K562 (cell line): ENCODE measurements around the gene EMILIN1. TPM values are rescaled to one million over a fixed set of nuclear protein-coding genes. Genes with fewer than 3 reads are reported as not detected.
A peak's percentile ranks its signal among the peaks of the same experiment; 100 is the strongest.

Experiments
- ESRRA ChIP-seq: fragments of 450-650 bp; IDR thresholded peaks from 2 replicates; pipeline ENCODE4 v1.6.1; 2014; ENCODE audit warnings: low read depth, mild to moderate bottlenecking, moderate library complexity, borderline replicate concordance
- ESRRB ChIP-seq: fragments of 250-450 bp; sonication (Bioruptor Pico); IDR thresholded peaks from 2 replicates; pipeline ENCODE4 v1.5.0; 2020; ENCODE audit warnings: mild to moderate bottlenecking, moderate library complexity, borderline replicate concordance
- FOXJ2 ChIP-seq: fragments of 200-800 bp; sonication (Bioruptor generic); IDR thresholded peaks from 2 replicates; pipeline ENCODE4 v1.6.1; 2016; ENCODE audit warnings: missing genetic modification characterization, missing compliant biosample characterization
- HEY1 ChIP-seq: fragments of 250-450 bp; sonication (Bioruptor Pico); IDR thresholded peaks from 2 replicates; pipeline ENCODE4 v1.5.0; 2020; ENCODE audit warnings: mild to moderate bottlenecking, moderate library complexity, borderline replicate concordance
- MAFF ChIP-seq: IDR thresholded peaks from 2 replicates; pipeline ENCODE4 v1.6.1; 2012; ENCODE audit warnings: low read length, improper control_type of control experiment
- MYNN ChIP-seq, 2 experiments: sonication (generic); formaldehyde crosslinking in 1 of 2; IDR thresholded peaks; 2 replicates each; pipeline versions ENCODE4 v1.5.0 to v1.6.1; 2016 to 2020; ENCODE audit warnings: antibody characterized with exemption in 1 of 2, missing genetic modification reagents in 1 of 2
- NFATC3 ChIP-seq: fragments of 450-650 bp; IDR thresholded peaks from 2 replicates; pipeline ENCODE4 v1.6.1; 2017; ENCODE audit warnings: mild to moderate bottlenecking
- PHTF2 ChIP-seq: fragments of 250-450 bp; sonication (Bioruptor Pico); IDR thresholded peaks from 2 replicates; pipeline ENCODE4 v1.5.0; 2021; ENCODE audit warnings: mild to moderate bottlenecking
- PRPF4 ChIP-seq: fragments of 200-400 bp; formaldehyde crosslinking; IDR thresholded peaks from one replicate; pipeline ENCODE4 v1.6.1; 2017; ENCODE audit warnings: low read length, low read depth, mild to moderate bottlenecking; ENCODE audit not compliant: insufficient read depth, poor library complexity, severe bottlenecking
- RAD21 ChIP-seq, 2 experiments: fragments of 250-450 bp in 1 of 2; fragments of 450-650 bp in 1 of 2; sonication (Bioruptor Pico) in 1 of 2; formaldehyde crosslinking in 1 of 2; IDR thresholded peaks in 1 of 2; conservative IDR thresholded peaks in 1 of 2; 2 replicates each; pipeline versions ENCODE4 v1.4.0 to v1.8.0; 2020 to 2022; ENCODE audit warnings: mild to moderate bottlenecking in 2 of 2, moderate library complexity in 1 of 2
- RAD51 ChIP-seq: fragments of 450-650 bp; IDR thresholded peaks from 2 replicates; pipeline ENCODE4 v1.7.1; 2016; ENCODE audit warnings: low read depth, mild to moderate bottlenecking, borderline replicate concordance
- SMAD3 ChIP-seq: fragments of 450-650 bp; formaldehyde crosslinking; conservative IDR thresholded peaks from 2 replicates; pipeline ENCODE4 v1.4.0; 2020; ENCODE audit warnings: mild to moderate bottlenecking
- TAF1 ChIP-seq: IDR thresholded peaks from 2 replicates; pipeline ENCODE4 v1.6.1; 2011; ENCODE audit warnings: mild to moderate bottlenecking, low read length, moderate library complexity; ENCODE audit not compliant: insufficient read depth, control insufficient read depth, severe bottlenecking; ENCODE audit errors: extremely low read depth
- TBP ChIP-seq: optimal IDR thresholded peaks from 2 replicates; pipeline ENCODE3; 2011; ENCODE audit warnings: low read depth, low read length, improper control_type of control experiment
- ZNF764 ChIP-seq: fragments of 250-450 bp; sonication (Bioruptor Pico); IDR thresholded peaks from 2 replicates; pipeline ENCODE4 v1.4.0; 2020; ENCODE audit warnings: low read depth, mild to moderate bottlenecking, moderate library complexity
- polyA plus RNA-seq, 8 experiments: library from polyadenylated mRNA; depleted of rRNA in 4 of 8; stranded (reverse) in 5 of 8; unstranded in 3 of 8; fragments of >200 nt; fragmentation: Nextera tagmentation in 2 of 8; fragmentation: Illumina TruSeq in 1 of 8; extraction: Ambion mirVana in 2 of 8; extraction: Trizol in 1 of 8; gene quantifications; 2 replicates each; pipeline versions ENCODE4 v1.2.1 to v1.2.3, GENCODE V29; 2011 to 2014; ENCODE audit warnings: inconsistent platforms in 1 of 8, missing spikeins in 1 of 8
- total RNA-seq, 7 experiments: library from RNA; depleted of rRNA in 6 of 7; stranded (reverse); fragments of >200 nt in 6 of 7; fragmentation: Illumina TruSeq in 2 of 7; extraction: Trizol in 2 of 7; gene quantifications; 2 replicates each; pipeline versions ENCODE4 v1.2.1 to v1.2.3, GENCODE V29; 2011 to 2021; ENCODE audit warnings: low replicate concordance in 1 of 7
- TF ChIP-seq, protein P1 (sequence below): IDR thresholded peaks from 2 replicates; pipeline ENCODE4 v1.6.1; 2012; ENCODE audit warnings: low read depth, low read length, improper control_type of control experiment, borderline replicate concordance
- TF ChIP-seq, protein P2 (sequence below): fragments of 450-650 bp; IDR thresholded peaks from 2 replicates; pipeline ENCODE4 v1.7.0; 2016; ENCODE audit warnings: borderline replicate concordance
- TF ChIP-seq, protein P3 (sequence below): fragments of 250-450 bp; sonication (Bioruptor Pico); IDR thresholded peaks from 2 replicates; pipeline ENCODE4 v1.5.0; 2021
- TF ChIP-seq, protein P4 (sequence below): fragments of 250-450 bp; sonication (Bioruptor Pico); IDR thresholded peaks from 2 replicates; pipeline ENCODE4 v1.5.0; 2020; ENCODE audit warnings: mild to moderate bottlenecking, borderline replicate concordance

The EMILIN1 gene
- total and polyA plus RNA-seq, 9 of the 15 experiments (the other 6 are each of a cell fraction or from before 2014, with no cell fraction given): 0.04 to 2.7 (median 0.54) TPM; not detected in 2

DNA sequence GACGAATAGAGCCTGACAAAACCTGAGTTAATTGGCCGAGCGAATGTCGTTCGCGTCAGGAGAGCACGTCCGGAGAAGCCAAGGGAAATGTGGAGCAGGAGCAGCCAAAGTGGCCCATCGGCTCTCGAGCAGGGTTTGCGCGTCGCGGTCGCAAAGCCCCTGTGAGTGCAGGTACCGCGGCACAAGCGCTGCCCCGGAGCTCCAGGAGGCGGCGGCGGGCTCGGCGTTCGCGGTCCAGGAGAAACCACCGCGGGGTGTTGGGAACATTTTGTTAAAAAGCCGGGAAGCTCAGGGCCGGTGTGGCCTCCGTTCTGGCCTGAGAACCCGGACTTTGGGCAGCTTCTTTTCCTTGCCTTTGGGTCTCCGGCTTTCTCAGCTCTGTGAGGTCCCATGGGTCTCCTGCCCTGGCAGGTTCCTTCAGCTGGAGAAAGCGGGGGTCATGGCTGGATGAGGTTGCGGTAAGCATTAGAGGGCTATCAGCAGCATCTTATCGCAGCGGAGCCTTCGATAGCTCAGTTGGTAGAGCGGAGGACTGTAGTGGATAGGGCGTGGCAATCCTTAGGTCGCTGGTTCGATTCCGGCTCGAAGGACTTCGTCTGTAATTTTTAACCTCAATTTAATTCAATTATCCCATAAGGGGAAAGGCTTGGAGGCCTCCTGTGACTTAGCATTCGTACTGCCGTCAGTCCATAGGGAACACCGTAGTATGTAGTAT is 28.0 kb upstream of the EMILIN1 start (continued):
- TF ChIP-seq ESRRA (peak; percentile 39; the same call in 1 of the 2 replicates), SMAD3 (CRISPR knock-in tag) (0 out of 2 replicates have a peak, but pooled peaks have one; percentile 43), MYNN (IDR thresholded peaks at IDR 0.05) (peak; percentile 57; the same call in 1 of the 2 replicates), MYNN (CRISPR knock-in tag; IDR thresholded peaks at IDR 0.05) (no peak), NFATC3 (no peak), FOXJ2 (no peak), PRPF4 (no peak), HEY1 (CRISPR knock-in tag) (peak; percentile 87), RAD21 (CRISPR knock-in tag; conservative IDR thresholded peaks at IDR 0.05 in 1 of 2, IDR thresholded peaks at IDR 0.05 in 1 of 2) (peak in 1 of 2 experiments; percentile 3; a peak in 1 of 4 replicates), TBP (peak; percentile 97), ZNF764 (CRISPR knock-in tag) (peak; percentile 77), MAFF (peak; percentile 25; the same call in 1 of the 2 replicates), PHTF2 (CRISPR knock-in tag) (0 out of 2 replicates have a peak, but pooled peaks have one; percentile 59), RAD51 (no peak), ESRRB (CRISPR knock-in tag) (0 out of 2 replicates have a peak, but pooled peaks have one; percentile 80), TAF1 (peak; percentile 18)
- TF ChIP-seq, protein P1, sequence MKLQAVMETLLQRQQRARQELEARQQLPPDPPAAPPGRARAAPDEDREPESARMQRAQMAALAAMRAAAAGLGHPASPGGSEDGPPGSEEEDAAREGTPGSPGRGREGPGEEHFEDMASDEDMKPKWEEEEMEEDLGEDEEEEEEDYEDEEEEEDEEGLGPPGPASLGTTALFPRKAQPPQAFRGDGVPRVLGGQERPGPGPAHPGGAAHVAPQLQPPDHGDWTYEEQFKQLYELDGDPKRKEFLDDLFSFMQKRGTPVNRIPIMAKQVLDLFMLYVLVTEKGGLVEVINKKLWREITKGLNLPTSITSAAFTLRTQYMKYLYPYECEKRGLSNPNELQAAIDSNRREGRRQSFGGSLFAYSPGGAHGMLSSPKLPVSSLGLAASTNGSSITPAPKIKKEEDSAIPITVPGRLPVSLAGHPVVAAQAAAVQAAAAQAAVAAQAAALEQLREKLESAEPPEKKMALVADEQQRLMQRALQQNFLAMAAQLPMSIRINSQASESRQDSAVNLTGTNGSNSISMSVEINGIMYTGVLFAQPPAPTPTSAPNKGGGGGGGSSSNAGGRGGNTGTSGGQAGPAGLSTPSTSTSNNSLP: peak; percentile 77
- TF ChIP-seq, protein P2, sequence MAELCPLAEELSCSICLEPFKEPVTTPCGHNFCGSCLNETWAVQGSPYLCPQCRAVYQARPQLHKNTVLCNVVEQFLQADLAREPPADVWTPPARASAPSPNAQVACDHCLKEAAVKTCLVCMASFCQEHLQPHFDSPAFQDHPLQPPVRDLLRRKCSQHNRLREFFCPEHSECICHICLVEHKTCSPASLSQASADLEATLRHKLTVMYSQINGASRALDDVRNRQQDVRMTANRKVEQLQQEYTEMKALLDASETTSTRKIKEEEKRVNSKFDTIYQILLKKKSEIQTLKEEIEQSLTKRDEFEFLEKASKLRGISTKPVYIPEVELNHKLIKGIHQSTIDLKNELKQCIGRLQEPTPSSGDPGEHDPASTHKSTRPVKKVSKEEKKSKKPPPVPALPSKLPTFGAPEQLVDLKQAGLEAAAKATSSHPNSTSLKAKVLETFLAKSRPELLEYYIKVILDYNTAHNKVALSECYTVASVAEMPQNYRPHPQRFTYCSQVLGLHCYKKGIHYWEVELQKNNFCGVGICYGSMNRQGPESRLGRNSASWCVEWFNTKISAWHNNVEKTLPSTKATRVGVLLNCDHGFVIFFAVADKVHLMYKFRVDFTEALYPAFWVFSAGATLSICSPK: no peak
- TF ChIP-seq, protein P3, sequence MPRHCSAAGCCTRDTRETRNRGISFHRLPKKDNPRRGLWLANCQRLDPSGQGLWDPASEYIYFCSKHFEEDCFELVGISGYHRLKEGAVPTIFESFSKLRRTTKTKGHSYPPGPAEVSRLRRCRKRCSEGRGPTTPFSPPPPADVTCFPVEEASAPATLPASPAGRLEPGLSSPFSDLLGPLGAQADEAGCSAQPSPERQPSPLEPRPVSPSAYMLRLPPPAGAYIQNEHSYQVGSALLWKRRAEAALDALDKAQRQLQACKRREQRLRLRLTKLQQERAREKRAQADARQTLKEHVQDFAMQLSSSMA: 0 out of 2 replicates have a peak, but pooled peaks have one; percentile 45
- TF ChIP-seq, protein P4, sequence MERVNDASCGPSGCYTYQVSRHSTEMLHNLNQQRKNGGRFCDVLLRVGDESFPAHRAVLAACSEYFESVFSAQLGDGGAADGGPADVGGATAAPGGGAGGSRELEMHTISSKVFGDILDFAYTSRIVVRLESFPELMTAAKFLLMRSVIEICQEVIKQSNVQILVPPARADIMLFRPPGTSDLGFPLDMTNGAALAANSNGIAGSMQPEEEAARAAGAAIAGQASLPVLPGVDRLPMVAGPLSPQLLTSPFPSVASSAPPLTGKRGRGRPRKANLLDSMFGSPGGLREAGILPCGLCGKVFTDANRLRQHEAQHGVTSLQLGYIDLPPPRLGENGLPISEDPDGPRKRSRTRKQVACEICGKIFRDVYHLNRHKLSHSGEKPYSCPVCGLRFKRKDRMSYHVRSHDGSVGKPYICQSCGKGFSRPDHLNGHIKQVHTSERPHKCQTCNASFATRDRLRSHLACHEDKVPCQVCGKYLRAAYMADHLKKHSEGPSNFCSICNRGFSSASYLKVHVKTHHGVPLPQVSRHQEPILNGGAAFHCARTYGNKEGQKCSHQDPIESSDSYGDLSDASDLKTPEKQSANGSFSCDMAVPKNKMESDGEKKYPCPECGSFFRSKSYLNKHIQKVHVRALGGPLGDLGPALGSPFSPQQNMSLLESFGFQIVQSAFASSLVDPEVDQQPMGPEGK (CRISPR knock-in tag): peak; percentile 54; the same call in 1 of the 2 replicates
